NOMO-1 treated with dmso at 0.1 percent for 144 hours (cell line): Measurements from ENCODE around the gene DCAF7.

ENCODE experiments used
- DNase-seq: peaks from one replicate; lab custom pipeline; 2025; ENCODE audit not compliant: unreplicated experiment; lab: John Stamatoyannopoulos, UW

Gene DCAF7

DNA sequence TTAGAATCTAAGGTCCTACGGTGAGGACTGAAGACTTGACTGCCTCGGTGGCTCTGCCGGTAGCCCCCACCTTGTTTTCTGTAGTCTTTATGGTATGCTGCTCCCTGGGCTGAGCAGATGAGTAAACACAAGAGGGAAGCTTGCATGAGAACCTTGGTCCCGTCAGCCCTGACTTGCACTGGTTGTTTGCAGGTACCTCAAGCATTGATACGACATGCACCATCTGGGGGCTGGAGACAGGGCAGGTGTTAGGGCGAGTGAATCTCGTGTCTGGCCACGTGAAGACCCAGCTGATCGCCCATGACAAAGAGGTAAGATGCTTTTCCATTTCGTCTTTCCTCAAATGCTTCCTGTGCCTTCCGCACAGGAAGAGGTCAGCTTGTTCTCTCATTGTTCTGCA lies 29.4 kb downstream of the DCAF7 start:
- no peak for DNase-seq

DNA sequence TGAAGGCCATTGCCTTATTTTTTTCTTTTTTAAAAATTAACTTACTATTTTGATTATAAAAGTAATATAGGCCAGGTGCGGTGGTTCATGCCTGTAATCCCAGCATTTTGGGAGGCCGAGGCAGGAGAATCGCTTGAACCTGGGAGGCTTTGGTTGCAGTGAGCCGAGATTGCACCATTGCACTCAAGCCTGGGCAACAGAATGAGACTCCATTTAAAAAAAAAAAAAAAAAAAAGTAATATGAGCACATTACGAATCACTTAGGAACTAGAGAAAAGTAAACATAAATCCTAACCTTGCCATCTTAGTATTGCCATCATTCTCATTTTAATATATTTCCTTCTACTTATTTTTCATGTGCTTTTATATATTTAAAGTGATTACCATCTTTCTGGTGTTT lies 37.5 kb downstream of the DCAF7 start:
- no peak for DNase-seq

DNA sequence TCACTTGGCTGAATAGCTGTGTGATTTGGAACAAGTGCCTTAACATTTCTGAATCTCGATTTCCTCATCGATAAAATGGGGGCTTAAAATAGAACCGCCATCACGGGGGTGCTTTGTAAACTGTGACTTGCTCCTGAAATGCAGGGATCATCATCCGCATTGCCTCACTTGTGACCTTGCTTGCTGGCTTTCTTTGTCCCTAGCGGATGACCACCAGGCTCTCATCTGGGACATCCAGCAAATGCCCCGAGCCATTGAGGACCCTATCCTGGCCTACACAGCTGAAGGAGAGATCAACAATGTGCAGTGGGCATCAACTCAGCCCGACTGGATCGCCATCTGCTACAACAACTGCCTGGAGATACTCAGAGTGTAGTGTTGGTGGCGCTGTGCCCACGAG lies 38.5 kb downstream of the DCAF7 start:
- no peak for DNase-seq

DNA sequence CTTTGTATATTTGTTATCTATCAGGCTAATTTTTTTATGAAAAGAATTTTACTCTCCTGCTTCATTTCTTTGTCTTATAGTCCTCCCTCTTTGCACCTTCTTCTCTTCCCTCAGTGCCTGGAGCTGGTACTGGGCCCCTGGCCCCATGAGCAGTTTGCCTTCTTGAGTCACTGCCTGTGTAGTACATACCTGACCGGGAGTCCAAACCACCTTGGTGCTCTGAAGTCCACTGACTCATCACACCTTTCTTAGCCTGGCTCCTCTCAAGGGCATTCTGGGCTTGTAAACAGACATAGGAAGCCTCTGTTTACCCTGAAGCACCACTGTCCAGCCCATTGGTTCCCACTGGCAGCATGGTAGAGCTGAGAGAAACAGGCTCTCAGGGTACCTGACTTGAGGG lies 39.4 kb downstream of the DCAF7 start:
- DNase-seq: no peak

DNA sequence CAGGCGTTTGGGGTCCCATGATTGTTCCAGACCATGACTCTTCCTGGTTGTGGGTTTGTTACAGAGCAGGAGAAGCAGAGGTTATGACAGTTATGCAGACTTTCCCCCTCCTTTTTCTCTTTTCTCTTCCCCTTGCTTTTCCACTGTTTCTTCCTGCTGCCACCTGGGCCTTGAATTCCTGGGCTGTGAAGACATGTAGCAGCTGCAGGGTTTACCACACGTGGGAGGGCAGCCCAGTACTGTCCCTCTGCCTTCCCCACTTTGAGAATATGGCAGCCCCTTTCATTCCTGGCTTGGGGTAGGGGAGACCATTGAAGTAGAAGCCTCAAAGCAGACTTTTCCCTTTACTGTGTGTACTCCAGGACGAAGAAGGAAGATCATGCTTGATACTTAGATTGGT lies 42.5 kb downstream of the DCAF7 start:
- DNase-seq: no peak

DNA sequence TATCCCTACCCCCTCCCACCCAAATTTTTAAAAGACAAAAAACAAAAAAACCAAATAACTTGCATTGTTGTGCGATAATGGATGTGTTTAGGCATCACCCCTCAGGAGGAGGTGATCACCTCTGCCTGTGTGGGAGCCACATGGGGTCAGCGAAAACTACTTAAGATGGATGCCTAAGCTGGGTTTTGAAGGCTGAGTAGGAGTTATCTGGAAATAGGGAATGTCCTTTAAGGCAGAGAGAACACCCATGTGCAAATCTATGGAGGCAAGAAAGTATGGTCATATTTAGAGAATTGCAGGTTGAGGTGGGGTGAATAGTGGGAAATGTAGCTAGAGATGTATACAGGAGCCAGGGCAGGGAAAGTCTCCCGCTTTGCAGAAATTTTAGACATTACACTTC lies 44.9 kb downstream of the DCAF7 start:
- DNase-seq: no peak

DNA sequence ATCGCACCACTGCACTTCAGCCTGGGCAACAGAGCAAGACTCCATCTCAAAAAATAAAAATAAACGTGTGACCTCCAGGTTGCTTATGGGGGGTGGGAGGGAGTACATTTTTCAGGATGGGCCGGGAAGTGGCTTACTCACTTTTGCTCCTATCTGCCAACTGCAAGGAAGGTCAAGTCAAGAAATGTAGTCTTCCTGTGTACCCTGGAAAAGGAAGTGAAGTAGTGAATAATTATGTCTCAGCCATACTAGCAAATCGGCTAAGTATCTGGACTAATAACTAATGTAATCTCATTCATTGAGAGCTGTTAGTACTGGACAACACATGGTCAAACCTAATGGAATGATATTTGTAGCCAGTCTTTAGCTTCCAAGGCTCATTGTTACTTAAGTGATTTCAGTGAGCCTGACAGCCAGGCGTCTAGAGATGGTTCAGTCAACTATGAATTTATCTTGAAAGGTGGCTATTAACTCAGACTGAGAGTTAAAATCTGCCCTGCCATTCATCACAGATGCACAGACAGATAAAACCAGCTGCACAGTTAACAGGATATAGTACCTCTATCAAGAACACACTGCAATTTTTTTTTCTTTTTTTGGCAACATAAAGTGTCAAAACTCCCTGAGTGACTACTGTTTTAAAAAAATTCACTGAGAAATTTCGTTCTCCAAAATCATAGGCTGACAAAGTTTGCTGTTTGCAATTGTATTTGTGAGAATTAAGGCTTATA lies 46.7 kb downstream of the DCAF7 start:
- DNase-seq: no peak

DNA sequence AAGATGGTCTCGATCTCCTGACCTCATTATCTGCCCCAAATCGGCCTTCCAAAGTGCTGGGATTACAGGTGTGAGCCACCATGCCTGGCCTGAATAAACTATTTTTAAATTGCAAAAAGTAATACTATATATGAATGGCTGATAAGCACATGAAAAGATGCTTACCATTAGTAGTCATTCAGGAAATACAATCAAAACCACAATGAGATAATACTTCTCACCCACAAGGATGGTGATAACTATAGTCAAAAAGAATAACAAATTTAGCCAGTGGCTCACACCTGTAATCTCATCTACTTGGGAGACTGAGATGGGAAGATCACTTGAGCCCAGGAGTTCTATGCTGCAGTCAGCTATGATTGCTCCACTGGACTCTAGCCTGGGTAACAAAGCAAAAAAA lies 48.0 kb downstream of the DCAF7 start:
- no peak for DNase-seq

DNA sequence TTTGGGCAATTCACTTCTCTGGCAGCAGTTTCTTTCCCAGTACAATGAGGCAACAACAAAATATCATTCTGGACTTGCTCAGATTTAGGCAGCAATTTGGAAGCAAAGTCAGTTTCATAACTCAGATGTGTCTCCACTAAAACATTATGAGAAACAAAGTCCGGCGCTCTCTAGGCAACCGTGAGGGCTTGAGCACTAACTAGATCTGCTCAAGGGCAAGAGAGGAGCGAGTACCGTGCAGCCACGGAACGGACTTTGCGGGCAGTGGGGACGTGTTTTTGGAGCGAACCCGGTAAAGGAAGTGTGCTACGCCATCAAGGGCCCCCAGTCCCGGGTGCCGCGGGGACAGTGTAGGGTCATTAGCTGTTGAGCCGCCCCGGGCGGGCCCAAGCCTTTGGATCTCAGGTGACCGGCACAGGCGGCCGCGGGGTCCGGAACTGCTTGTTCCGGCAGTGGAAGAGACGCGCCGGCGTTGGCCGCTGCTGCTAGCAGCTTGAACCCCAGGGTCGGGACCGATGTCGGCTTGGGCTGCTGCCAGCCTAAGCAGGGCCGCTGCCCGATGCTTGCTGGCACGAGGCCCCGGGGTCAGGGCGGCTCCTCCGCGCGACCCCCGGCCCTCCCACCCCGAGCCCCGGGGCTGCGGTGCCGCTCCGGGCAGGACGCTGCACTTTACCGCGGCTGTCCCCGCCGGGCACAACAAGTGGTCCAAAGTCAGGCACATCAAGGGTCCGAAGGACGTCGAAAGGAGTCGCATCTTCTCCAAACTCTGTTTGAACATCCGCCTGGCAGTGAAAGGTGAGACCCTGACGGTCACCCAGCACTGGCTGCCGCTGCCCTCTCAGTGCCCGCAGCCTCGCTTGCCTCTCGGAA lies 50.5 kb downstream of the DCAF7 start, which contains the start of gene TACO1:
Gene TACO1 (plus strand): TSS at position 327 of the 870 bp plus-strand sequence. CDS start 189 bp downstream, at position 516.
- DNase-seq: peak; percentile 67

DNA sequence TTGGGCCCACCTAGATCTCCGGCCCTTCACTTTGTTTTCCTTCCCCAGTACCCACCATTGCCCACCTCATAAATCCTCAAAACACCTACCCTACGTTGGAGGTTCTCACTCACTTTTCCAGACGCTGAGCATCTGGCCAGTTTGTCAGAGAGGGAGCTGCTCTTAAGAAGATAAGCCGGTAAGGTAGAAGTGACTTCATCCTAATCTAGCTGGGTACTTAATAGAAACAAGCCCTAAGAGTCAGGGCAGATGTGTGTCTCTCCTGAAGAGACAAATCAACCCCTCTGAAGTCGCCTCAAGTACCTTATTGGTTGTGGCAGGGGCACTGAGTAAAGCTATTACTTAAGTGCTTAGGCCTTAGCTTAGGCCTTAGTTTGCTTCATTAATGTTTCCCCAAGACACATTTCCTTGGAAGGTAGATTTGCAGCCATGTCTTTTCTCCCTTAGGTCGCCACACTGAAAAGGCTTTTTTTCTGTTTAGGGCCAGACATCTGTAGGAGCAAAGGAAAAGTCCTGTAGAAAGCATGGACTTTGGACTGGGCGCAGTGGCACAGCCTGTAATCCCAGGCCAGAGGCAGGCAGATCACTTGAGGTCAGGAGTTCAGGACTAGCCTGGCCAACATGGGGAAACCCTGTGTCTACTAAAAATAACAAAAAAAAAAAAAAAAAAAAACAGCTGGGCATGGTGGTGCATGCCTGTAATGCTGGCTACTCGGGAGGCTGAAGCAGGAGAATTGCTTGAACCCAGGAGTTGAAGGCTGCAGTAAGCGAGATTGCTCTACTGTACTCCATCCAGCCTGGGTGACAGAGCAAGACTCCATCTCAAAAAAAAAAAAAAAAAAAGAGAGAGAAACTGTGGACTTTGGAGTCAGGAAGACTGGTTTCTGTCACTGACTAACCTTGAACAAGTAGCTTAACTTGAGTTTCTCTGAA lies 51.4 kb downstream of the DCAF7 start:
- DNase-seq: no peak

DNA sequence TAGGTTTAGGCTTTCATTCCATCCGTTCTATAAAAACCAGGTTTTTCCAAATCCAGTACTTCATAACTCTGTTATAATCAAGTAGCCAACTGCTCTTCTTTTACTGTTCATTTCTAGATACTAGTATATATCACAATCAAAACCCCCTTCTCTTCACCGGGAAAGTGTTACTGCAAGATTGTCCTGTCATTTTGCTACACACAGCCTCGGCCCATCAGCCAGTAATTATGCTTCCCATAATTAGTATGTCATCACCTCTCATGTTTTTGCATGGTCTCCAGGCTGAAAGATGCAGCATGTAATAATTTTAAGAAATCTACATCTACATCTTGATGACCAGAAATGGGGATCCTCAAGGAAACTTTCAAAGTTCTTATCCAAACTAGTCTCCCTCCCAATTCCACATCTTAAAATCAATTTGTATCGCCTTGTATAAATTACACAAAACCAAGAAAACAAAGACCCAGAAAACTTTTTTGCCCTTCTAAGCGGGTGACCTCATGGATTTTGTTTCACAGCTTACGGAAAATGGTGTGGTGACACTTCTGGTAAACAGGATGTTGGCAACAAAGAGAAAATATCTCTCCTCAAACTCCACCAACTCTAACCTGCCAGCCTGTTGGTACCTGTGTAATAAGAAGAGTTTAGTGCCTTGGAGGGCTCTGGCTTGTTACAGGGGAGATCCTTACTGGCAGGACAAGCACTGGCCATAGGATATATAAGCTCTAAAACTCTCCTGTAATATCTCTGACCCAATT lies 59.7 kb downstream of the DCAF7 start:
- no peak for DNase-seq

DNA sequence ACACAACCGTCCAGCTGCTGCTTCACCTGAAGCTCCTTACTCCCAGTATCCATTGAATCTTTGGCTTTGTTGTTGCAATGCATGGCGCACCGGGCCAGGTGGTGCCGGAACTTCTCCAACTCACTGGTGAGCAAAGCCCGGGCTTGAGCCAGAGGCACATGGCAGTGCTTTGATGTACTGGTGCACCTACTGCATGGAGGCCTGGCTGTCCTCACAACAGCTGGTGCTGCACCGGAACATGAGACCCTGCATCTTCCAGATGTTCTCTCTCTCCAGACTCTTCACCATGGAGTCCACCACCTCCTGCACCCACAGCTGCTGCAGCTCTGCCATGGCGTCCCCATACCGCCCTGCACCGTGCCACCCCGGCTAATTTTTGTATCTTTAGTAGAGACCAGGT lies 60.6 kb downstream of the DCAF7 start:
- DNase-seq: no peak

DNA sequence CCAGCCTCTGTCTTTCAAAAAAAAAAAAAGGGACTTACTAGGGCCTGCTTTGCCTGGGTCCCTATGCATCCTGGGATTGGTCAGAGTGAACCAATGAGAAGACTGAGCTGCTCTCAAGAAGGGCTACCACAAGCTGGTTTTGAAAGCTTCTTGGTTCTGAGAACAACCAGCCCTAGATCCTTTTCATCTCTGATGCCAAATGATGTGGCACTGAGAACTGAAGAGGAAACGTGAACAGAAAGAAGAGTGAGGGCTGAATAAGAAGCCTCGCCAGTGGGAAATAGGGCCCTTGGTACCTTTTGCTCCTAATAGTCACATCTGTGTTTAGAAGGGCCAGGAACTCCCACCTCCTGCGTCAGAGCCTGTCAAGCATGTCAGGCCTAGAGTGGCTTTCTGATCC lies 61.1 kb downstream of the DCAF7 start:
- no peak for DNase-seq

DNA sequence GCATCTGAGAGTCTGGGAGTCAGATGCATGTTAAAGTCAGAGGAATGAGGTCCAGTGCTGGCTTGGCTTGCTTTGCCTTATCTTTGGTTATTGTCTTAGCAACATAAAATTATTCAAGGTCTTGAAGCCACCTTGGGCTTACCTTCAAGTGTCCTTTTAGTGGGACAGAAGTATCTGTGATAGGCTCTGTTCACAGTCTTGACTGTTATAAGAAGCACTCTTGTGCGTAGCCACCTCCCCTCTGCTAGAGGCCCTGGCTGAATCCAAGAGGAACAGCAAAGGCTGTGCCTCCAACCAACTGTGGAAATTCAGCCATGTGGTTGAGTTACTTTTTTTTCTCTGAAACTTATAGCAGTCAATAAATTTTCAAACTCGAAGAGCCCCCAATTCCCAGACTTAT lies 63.4 kb downstream of the DCAF7 start:
- no peak for DNase-seq

DNA sequence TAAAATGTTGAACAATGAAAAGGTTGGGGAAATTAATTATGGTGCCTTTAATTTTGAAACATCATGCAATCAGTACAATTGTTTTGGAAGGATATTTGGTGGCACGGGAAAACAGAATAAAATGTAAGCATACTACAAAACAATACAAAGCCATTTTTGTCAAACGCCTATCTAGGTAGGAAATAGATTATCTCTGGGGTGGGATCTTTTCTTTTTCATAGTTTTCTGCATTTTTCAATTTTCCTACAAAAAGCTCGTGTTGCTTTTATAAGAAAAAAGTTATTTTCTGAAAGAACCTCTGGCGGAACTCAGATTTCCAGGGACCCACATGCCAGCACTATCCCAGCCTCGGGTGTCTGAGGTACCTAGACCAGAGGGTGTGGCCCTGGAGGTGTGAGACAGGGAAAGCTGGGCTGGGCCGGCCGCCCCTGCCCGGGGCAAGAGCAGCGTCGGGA lies 71.0 kb downstream of the DCAF7 start:
- DNase-seq: no peak

DNA sequence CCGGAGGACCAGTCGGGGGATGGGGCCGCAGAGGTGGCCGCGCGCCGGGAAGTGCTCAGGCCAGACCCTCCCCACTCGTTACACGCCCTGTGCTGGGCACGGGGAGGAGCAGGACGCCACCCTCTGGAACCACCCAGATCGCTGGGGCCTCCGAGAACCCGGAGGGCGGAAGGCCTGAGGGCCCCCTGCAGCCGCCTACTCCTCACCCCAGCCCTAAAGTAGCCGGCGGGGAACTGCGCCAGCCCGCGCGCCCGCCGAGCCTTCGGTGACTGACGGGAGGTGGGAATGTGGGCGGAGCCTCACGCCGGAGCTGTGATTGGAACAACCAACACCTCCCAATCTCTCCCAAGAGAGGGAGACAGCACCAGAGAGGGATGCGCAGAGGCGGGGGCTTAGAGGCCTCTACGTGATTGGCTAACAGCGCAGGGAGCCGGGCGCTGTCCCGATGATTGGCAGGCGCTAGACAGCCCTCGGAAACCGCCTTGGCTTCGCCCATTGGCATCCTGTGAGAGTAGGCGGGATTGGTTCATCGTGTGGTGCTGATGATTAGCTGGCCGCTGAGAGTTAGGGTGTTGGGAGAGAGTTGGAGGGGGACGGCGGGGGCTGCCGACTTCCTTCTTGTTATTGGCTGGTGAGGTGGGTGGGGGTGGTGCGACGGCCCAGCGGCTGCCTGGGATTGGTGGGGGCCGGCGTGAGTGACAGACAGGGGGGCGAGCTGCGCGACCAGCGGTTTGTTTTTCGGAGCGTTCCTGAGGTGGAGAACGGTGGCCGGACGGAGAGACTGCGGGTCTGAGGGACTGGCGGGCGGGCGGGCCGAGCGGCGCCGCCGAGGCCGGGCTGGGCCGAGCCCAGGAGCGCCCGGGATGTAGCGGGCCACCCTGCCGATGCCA lies 71.7 kb downstream of the DCAF7 start, which contains the start of gene MAP3K3:
Gene MAP3K3 (plus strand): TSS at position 734 of the 890 bp plus-strand sequence. CDS start 343 bp downstream, outside the sequence.
- DNase-seq: peak; percentile 100

DNA sequence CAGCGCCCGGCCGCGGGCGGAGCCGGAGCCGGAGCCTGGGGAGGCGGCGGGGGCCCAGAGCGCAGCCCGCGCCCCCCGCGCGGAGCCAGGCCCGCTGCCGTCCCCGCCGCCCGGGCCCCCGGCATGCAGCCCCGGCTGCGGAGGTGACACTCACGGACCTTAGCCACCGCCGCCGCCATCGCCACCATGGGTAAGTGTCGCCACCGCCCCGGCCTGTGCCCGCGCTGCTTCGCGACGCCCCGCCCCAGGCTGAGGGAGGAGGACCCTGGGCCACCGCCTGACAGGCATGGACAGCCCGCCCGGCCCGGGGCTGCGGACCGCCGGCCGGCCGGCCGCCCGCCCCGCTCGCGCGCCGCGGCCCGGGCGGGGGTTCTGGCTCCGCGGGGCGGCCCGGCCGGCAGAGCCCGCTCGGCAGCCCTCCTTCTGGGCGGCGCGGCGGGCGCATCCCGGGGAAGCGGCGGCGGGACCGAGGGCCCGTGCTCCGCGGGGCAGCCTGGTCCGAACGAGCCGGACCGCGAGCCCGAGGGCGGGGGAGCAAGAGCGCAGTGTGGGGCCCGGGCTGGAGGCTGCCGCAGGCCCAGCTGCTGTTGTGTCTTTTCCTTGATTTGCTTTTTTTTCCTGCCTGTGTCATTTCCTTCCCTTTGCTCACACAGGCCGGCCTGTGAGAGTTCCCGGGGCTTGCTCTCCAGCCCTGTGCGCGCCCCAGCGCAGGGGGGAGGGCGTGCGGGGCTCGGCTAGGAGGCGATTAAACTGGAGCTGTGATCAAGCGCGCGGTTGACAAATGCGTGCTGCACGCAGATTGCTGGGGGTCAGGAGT lies 72.5 kb downstream of the DCAF7 start:
- peak; percentile 49 for DNase-seq

DNA sequence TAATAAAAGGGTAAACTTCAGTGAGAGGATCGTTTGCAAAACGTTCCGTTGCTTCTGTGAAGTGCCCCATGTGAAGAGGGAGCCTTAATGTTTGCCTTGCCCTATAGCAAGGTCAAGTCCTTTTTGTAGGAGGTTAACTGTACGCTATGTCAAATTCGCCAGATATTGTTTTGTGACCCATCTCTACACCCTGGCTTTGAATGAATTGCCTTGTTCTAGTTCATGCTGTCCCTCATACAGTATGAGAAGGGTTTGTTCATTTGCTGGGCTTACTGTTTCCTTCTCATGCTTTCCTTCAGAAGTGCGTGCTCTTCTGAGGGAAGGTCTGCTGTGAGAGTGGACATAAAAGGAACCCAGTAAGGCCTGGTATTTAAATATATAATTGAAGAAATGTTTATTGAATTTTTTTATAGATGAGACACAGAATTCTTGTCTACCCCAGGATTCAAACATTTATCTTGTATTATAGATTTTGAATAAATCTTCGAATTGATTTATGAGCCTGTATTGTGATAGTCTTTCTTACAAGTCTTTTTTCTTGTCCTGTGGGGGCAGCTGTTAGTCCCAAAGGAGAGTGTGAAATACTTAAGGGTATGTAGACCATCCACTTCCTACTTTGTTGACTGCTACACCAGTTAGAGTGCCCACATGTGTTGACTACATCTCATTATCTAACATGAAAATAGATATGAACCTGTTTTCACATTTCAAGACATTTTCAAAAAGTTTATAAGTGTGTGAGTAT lies 73.7 kb downstream of the DCAF7 start:
- no peak for DNase-seq
